22Rv1 (cell line): ENCODE results near the gene ABTB2.

Experiments used
- CTCF ChIP-seq: fragments of 450-650 bp; IDR thresholded peaks from 2 replicates; pipeline ENCODE4 v1.5.1; 2017; ENCODE audit warnings: mild to moderate bottlenecking
- ZFX ChIP-seq: fragments of 450-650 bp; IDR thresholded peaks from 2 replicates; pipeline ENCODE4 v1.6.1; 2017; ENCODE audit warnings: antibody characterized with exemption, borderline replicate concordance

GRCh38 chr11:34382532-34383276, 24.9 kb upstream of the ABTB2 start:
- TF ChIP-seq CTCF (no peak), ZFX (no peak)
